ENCODE results near the gene PRCD.

PRCD gene

DNA sequence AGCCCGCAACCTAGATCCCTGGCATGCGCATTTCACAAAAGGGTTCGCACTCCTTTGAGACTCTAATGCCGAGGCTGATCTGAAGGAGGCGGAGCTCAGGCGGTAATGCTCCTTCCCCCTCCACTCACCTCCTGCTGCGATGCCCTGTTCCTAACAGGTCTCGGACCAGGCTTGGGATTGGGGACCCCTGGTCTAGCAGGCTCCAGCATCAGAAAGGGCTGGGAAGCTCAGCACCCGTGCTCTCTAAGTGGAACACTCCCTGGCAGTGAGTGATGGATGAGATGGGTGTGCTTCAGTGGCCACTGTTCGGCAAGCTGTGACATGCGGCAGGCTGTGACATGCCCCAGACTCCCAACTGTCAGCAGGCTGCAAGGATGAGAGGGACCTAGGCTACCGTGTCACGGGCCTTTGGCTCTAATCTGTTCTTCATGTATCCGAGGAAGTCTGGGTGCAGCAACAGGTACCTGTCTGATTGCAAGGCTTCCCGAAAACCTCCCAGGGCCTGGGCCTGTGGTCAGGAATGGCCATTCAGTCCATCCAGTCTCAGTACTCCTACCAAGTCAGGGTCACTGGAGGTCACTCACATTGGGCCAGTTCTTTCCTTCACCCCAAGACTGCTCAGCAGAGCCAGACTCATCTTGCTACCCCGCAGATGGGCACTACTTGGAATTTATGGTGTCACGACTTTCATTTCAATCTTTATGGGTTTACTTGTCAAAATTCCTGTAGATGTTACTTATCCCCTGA lies 47.1 kb downstream of the PRCD start:
- no peak for FAIRE-seq
- no peak for DNase-seq (ENCODE audit: insufficient read length)
- no peak for TF ChIP-seq POLR2A (IDR thresholded peaks at IDR 0.05; ENCODE audit: low read depth, low read length)
- no peak for TF ChIP-seq POLR2AphosphoS5 (IDR thresholded peaks at IDR 0.05; ENCODE audit: low read depth, low read length)
- TF ChIP-seq TAF1 (IDR thresholded peaks at IDR 0.05; ENCODE audit: borderline replicate concordance, low read depth, low read length), result no peak

DNA sequence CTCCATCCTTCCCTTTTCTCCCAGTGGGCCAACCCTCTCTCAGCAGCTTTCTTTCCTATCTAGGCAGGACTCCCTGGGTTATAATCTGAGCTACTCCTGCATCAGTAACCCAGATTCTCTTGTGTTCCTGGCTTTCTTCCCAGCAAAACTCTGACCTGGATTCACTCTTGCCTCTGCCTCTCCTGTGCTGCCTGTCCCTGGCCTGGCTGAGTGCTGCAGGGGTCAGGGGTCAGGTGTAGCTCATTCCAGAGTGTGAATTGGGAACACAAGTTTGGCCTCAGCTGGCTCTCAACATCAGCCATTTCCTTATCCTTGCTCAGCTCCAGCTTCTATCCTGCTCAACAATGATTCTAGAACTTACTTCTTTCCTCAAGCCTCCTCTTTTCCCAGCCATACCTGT lies 48.3 kb downstream of the PRCD start:
- TF ChIP-seq POLR2AphosphoS5 (IDR thresholded peaks at IDR 0.05; ENCODE audit: low read depth, low read length) (no peak), POLR2A (IDR thresholded peaks at IDR 0.05; ENCODE audit: low read depth, low read length) (no peak), TAF1 (IDR thresholded peaks at IDR 0.05; ENCODE audit: borderline replicate concordance, low read depth, low read length) (no peak)
- no peak for FAIRE-seq
- no peak for DNase-seq (ENCODE audit: insufficient read length)

DNA sequence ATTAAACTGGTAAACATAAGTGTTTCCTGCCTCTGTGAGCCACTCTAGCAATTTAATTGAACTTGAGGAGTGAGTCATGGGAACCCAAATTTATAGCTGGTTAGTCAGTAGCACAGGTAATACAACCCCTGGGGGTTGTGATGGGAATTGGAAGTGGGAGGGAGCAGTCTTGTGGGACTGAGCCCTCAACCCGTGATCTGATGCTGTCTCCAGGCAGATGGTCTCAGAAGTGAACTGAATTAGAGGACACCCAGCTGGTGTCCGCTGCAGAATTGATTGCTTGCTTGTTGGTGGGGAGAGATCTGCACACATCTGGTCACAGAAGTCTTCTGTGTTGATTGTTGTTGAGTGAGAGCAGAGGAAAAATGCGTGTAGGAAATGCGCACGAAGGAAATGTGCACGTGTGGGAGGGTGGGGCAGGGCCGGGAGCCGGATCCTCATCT lies 53.6 kb downstream of the PRCD start:
- TF ChIP-seq POLR2A (IDR thresholded peaks at IDR 0.05; ENCODE audit: low read depth, low read length) (no peak), TAF1 (IDR thresholded peaks at IDR 0.05; ENCODE audit: borderline replicate concordance, low read depth, low read length) (no peak), POLR2AphosphoS5 (IDR thresholded peaks at IDR 0.05; ENCODE audit: low read depth, low read length) (no peak)
- FAIRE-seq (no peak), DNase-seq (ENCODE audit: insufficient read length) (no peak)

DNA sequence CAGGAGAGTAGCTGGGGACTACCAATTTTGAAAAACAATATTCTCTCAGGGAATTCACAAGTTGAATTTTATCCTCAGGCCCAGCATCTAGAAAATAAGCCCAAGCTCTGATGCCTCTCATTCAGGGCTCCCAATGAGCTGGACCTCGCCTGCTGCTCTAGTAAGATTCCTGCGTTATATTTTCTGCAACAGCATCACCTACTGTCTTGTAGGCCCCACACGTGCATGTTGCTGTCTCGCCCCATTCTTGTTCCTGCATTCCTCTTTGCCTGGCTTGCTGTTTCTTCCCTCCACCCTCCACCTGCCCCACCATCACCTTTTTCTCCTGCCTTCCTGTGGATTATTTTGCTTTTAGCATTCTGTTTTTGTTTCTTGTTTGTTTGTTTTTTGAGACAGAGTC lies 54.1 kb downstream of the PRCD start:
- TF ChIP-seq POLR2A (IDR thresholded peaks at IDR 0.05; ENCODE audit: low read depth, low read length), result no peak
- TF ChIP-seq TAF1 (IDR thresholded peaks at IDR 0.05; ENCODE audit: borderline replicate concordance, low read depth, low read length), result no peak
- TF ChIP-seq POLR2AphosphoS5 (IDR thresholded peaks at IDR 0.05; ENCODE audit: low read depth, low read length), result no peak
- no peak for FAIRE-seq
- DNase-seq (ENCODE audit: insufficient read length), result no peak

DNA sequence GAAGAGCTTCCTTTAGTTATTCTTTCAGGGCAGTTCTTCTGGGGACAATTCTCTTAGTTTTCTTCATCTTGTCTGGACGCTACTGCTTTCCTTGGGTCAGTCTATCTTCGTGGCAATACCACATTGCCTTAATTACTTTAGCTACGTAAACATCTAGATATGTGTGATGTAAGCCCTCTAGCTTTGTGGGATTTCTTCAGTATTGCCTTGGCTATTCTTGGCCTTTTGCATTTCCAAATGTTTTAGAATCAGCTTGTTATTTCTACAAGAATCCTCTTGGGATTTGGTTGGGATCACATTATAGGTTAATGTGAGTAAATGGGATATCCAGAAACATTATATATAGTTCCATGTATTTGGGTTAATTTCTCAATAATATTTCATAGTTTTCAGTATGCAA lies 54.8 kb downstream of the PRCD start:
- FAIRE-seq, result no peak
- TF ChIP-seq TAF1 (IDR thresholded peaks at IDR 0.05; ENCODE audit: borderline replicate concordance, low read depth, low read length) (no peak), POLR2AphosphoS5 (IDR thresholded peaks at IDR 0.05; ENCODE audit: low read depth, low read length) (no peak)
- DNase-seq (ENCODE audit: insufficient read length), result no peak

Measured in GM12892 (cell line).